Right atrium auricular region (tissue), 2 donors: Measurements from ENCODE around the gene S100A12. TPM values are rescaled to one million over a fixed set of nuclear protein-coding genes. Genes with fewer than 3 reads are reported as not detected.

Experiments
- DNase-seq: peaks from one replicate; pipeline ENCODE4 v3.0.0-alpha.2; 2019; ENCODE audit warnings: low spot score
- H3K27ac ChIP-seq, 2 donors: fragments of 200-600 bp; sonication (generic); 1 replicate in 1 of 2; 2 replicates in 1 of 2; pipeline ENCODE4 v1.5.1; 2016 to 2019
- H3K27me3 ChIP-seq, 2 donors: fragments of 200-600 bp; sonication (generic); one replicate each; pipeline versions ENCODE4 v1.5.1 to v1.6.0; 2017 to 2019
- H3K36me3 ChIP-seq: fragments of 200-600 bp; sonication (generic); one replicate; pipeline ENCODE4 v1.5.1; 2016
- H3K4me1 ChIP-seq, 2 donors: fragments of 200-600 bp; sonication (generic); one replicate each; pipeline versions ENCODE4 v1.5.1 to v1.6.0; 2017 to 2019
- H3K4me3 ChIP-seq, 2 donors: fragments of 200-600 bp; sonication (generic); 1 replicate in 1 of 2; 2 replicates in 1 of 2; pipeline ENCODE4 v1.5.1; 2017 to 2019; ENCODE audit warnings: mild to moderate bottlenecking in 1 of 2, moderate library complexity in 1 of 2
- H3K9me3 ChIP-seq, 2 donors: fragments of 200-600 bp; sonication (generic); one replicate each; pipeline ENCODE4 v1.5.1; 2019
- total RNA-seq, 2 donors: library from RNA; depleted of rRNA; stranded (reverse); fragments of >200 nt; gene quantifications; one replicate each; pipeline ENCODE4 v1.1.0, GENCODE V29; 2016
- TF ChIP-seq, protein P1 (sequence below), 2 donors: fragments of 200-600 bp; sonication (generic); IDR thresholded peaks; one replicate each; pipeline ENCODE4 v1.5.1; 2019; ENCODE audit warnings: antibody characterized with exemption in 2 of 2

Gene S100A12
- total RNA-seq, 2 donors from 2014 or later, result 5.5 to 5.7 TPM

DNA sequence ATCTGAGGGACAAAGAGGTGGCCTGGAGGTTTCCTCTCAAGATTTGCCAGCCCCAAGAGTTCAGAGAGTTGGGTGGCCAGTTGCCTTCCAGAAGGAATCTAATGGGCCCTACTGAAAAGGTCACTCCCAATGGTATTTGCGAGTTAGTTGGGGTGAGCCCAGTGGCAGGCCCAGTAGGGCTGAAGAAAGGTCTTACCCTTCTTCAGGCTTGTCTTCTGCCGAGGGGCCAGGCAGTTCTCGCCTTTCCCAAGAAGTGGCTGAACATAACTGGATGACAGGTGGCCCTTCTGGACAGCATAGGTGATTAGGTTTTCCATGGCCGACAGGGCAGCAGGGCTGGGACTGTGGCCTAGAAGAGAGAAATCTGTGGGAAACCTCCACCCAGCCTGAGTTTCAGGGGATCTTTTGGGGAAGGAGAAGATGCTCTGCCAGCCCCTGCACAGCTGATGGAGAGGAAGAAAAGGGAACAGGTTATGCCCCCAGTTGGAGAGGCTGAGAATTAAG, 33.9 kb downstream of the S100A12 start:
- Histone ChIP-seq H3K4me1 (no peaks in the 10 kb centered on the region), H3K4me3 (no peak overlapping the region), H3K27me3 (no peaks in the 10 kb centered on the region), H3K27ac (no peak overlapping the region), H3K9me3 (no peaks in the 10 kb centered on the region), H3K36me3 (no peaks in the 10 kb centered on the region)
- no peak for DNase-seq
- TF ChIP-seq, protein P1, sequence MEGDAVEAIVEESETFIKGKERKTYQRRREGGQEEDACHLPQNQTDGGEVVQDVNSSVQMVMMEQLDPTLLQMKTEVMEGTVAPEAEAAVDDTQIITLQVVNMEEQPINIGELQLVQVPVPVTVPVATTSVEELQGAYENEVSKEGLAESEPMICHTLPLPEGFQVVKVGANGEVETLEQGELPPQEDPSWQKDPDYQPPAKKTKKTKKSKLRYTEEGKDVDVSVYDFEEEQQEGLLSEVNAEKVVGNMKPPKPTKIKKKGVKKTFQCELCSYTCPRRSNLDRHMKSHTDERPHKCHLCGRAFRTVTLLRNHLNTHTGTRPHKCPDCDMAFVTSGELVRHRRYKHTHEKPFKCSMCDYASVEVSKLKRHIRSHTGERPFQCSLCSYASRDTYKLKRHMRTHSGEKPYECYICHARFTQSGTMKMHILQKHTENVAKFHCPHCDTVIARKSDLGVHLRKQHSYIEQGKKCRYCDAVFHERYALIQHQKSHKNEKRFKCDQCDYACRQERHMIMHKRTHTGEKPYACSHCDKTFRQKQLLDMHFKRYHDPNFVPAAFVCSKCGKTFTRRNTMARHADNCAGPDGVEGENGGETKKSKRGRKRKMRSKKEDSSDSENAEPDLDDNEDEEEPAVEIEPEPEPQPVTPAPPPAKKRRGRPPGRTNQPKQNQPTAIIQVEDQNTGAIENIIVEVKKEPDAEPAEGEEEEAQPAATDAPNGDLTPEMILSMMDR (IDR thresholded peaks at IDR 0.05), result no peak

DNA sequence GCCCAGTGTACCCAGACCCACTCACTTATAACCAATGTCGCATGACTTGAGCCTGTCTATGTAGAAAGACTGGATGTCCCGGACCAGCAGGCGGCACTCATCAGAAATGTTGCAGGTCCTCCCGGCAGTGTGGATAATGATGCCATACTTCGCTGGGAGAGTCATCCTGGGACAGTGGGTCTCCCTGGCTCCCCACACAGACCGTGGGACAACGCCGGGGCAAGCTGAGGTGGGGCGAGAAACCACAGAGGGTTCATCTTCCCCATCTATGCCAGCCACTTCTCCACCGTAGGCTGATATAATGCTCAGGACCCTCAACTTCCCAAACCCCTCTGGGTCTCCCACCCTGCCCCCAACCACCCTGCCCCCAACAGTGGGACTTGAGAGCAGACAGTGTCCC, 35.1 kb downstream of the S100A12 start:
- Histone ChIP-seq H3K27ac (no peak overlapping the region), H3K9me3 (no peaks in the 10 kb centered on the region), H3K4me3 (no peak overlapping the region), H3K4me1 (no peaks in the 10 kb centered on the region), H3K27me3 (no peaks in the 10 kb centered on the region), H3K36me3 (no peaks in the 10 kb centered on the region)
- no peak for DNase-seq
- TF ChIP-seq, protein P1 (IDR thresholded peaks at IDR 0.05), result no peak

DNA sequence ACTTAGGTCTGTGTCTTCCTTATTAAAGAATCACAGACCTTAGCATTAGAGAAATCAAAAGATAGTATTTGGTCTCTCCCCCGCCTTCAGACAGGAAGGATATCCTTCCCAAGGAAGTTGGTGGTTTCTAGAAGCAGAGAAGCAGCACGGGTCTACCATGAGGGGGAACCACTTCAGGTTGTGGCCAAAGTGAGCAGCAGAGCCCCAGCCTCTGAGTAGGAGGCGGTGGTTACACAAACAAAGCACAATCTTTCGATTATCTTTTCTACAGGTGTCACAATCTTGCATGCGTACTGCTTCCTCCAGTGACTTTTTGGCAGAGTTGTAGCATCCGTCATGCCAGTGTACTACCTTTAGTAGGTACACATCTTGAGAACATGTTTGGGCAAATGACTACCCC, 35.6 kb downstream of the S100A12 start:
- H3K27me3 ChIP-seq, result no peaks in the 10 kb centered on the region
- no peaks in the 10 kb centered on the region for H3K9me3 ChIP-seq
- DNase-seq, result no peak

DNA sequence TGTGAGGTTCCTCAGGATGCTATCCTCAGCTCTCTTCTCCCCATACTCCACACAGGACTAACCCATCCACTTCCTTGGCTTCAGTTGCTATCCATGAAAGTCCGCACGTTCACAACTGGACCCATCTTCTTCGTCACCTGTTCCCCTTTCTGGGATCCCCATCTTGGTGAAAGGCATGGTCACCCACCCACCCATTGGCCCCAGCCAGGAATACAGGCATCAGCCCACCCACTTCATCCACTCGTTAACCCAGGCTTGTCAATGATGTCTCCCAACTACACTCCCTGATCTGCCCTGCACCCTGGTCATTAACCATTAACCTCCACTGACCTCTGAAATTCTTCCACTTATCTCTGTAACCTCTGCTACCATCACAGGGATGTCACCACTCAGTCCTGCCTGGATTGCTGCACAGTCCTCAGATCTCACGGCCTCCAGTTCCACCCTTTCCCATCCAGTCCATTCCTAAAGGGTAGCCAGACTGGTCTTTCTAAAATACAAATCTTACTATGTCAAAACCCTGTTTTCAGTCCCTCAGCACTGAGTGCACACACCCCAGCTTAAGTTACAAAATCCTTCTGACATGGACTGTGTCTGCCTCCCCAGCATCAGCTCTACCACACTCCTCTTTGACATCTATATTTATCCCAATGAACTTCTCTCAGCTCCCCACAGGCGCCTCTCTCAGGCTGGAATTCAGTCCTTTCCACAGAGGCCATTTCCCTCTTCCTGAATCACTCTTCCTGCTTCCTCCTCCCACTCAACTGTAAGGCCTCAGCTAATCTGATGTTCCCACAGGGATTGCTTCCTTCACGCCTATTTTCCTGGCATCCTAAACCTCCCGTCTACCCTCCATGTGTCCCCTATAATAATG, 37.2 kb downstream of the S100A12 start:
- Histone ChIP-seq H3K27ac (no peak overlapping the region), H3K4me3 (no peak overlapping the region), H3K36me3 (no peaks in the 10 kb centered on the region), H3K9me3 (no peaks in the 10 kb centered on the region), H3K27me3 (no peaks in the 10 kb centered on the region), H3K4me1 (no peaks in the 10 kb centered on the region)
- TF ChIP-seq, protein P1 (IDR thresholded peaks at IDR 0.05), result no peak
- no peak for DNase-seq

More for the DNA sequence above, 35.6 kb downstream of the S100A12 start:
- Histone ChIP-seq H3K36me3 (no peaks in the 10 kb centered on the region), H3K27ac (no peak overlapping the region), H3K4me1 (no peaks in the 10 kb centered on the region), H3K4me3 (no peak overlapping the region)
- TF ChIP-seq, protein P1 (IDR thresholded peaks at IDR 0.05), result no peak

DNA sequence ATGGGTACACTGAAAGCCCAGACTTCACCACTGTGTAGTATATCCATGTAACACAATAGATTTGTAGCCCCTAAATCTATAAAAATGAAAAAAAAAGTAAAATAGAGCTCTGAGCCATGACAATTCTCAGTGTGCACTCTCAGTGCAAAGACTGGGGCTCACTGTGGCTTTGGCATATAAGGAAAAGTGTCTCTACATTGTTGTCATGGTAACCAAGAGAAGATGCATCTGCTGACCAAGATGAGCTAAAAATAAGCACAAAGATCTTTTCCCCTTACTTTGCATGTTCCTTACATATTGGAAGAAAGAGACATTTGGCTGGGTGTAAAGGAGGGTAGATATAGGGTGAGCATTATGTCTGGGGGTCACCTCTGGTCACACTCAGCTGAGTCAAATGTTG, 38.8 kb downstream of the S100A12 start:
- no peaks in the 10 kb centered on the region for H3K36me3 ChIP-seq
- TF ChIP-seq, protein P1 (IDR thresholded peaks at IDR 0.05), result no peak
- no peaks in the 10 kb centered on the region for H3K4me1 ChIP-seq
- no peak overlapping the region for H3K4me3 ChIP-seq
- H3K27me3 ChIP-seq, result no peaks in the 10 kb centered on the region
- no peak overlapping the region for H3K27ac ChIP-seq
- DNase-seq, result no peak
- H3K9me3 ChIP-seq, result peaks cover 4 to 5% of the 10 kb centered on the region in 2 donors
